ENCODE results near the gene BMP3. TPM values are rescaled to one million over a fixed set of nuclear protein-coding genes. Genes with fewer than 3 reads are reported as not detected.

Gene BMP3
- total RNA-seq, 4 donors from 2014 or later: 0.70 to 1.7 (median 1.1) TPM

GRCh38 chr4:81095389-81095788 lies 64.9 kb downstream of the BMP3 start:
- Histone ChIP-seq H3K4me1 (no peaks in the 10 kb centered on the region), H3K4me3 (no peak overlapping the region), H3K36me3 (no peaks in the 10 kb centered on the region), H3K27ac (no peak overlapping the region), H3K9me3 (no peaks in the 10 kb centered on the region), H3K27me3 (no peaks in the 10 kb centered on the region)
- WGBS: 67% methylated on average over 2 of the region's 2 CpGs
- DNase-seq (ENCODE audit: low spot score in 2 of 2): no peak
- TF ChIP-seq EP300 (IDR thresholded peaks at IDR 0.05) (no peak), POLR2A (IDR thresholded peaks at IDR 0.05) (no peak), POLR2AphosphoS5 (IDR thresholded peaks at IDR 0.05) (no peak)
- TF ChIP-seq, protein P1, sequence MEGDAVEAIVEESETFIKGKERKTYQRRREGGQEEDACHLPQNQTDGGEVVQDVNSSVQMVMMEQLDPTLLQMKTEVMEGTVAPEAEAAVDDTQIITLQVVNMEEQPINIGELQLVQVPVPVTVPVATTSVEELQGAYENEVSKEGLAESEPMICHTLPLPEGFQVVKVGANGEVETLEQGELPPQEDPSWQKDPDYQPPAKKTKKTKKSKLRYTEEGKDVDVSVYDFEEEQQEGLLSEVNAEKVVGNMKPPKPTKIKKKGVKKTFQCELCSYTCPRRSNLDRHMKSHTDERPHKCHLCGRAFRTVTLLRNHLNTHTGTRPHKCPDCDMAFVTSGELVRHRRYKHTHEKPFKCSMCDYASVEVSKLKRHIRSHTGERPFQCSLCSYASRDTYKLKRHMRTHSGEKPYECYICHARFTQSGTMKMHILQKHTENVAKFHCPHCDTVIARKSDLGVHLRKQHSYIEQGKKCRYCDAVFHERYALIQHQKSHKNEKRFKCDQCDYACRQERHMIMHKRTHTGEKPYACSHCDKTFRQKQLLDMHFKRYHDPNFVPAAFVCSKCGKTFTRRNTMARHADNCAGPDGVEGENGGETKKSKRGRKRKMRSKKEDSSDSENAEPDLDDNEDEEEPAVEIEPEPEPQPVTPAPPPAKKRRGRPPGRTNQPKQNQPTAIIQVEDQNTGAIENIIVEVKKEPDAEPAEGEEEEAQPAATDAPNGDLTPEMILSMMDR (IDR thresholded peaks at IDR 0.05): no peak

DNA sequence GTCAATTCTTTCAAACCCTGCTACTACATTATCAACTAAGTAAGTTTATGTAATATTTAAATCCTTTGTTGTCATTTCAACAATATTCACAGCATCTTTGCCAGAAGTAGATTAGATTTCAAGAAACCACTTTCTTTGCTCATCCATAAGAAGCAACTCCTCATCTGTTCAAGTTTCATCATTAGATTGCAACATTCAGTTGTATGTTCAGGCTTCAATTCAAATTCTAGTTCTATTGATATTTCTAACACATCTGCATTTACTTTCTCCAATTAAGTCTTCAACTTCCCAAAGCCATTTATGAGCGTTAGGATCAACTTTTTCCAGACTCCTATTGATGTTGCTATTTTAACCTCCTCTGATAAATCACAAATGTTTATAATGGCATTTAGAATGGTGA lies 66.1 kb downstream of the BMP3 start:
- Histone ChIP-seq H3K9me3 (no peaks in the 10 kb centered on the region), H3K36me3 (no peaks in the 10 kb centered on the region), H3K27ac (no peak overlapping the region), H3K4me3 (no peak overlapping the region), H3K27me3 (no peaks in the 10 kb centered on the region), H3K4me1 (no peaks in the 10 kb centered on the region)
- DNase-seq (ENCODE audit: low spot score in 2 of 2): no peak
- TF ChIP-seq EP300 (IDR thresholded peaks at IDR 0.05) (no peak), POLR2AphosphoS5 (IDR thresholded peaks at IDR 0.05) (no peak), POLR2A (IDR thresholded peaks at IDR 0.05) (no peak)
- TF ChIP-seq, protein P1 (IDR thresholded peaks at IDR 0.05): no peak
- WGBS: 51% methylated on average over 1 of the region's 1 CpG

GRCh38 chr4:81102107-81102506 lies 71.6 kb downstream of the BMP3 start:
- DNase-seq (ENCODE audit: low spot score in 2 of 2): no peak
- no peak overlapping the region for H3K27ac ChIP-seq
- H3K36me3 ChIP-seq: no peaks in the 10 kb centered on the region
- no peaks in the 10 kb centered on the region for H3K9me3 ChIP-seq
- no peaks in the 10 kb centered on the region for H3K4me1 ChIP-seq
- TF ChIP-seq, protein P1 (IDR thresholded peaks at IDR 0.05): no peak
- TF ChIP-seq POLR2A (IDR thresholded peaks at IDR 0.05) (no peak), EP300 (IDR thresholded peaks at IDR 0.05) (no peak), POLR2AphosphoS5 (IDR thresholded peaks at IDR 0.05) (no peak)
- H3K4me3 ChIP-seq: no peak overlapping the region
- no peaks in the 10 kb centered on the region for H3K27me3 ChIP-seq

DNA sequence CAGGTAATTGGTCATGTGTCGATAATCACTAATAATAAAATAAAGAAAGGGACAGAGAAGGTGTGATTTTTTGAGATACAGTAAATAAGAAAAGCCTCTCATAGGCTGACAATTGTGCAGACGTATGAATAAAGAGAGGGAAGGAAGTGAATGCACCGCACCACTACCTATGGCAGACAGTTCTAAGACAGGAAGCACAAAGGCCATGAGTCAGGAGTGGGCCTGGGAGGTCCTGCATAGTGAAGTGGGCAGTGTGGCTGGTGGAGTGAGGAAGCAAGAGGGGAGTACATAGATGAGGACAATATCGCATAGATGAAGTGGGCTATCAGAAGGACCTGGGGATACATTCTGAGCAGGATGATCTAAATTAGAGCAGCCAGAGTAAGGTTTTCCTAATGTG lies 75.6 kb downstream of the BMP3 start:
- Histone ChIP-seq H3K27ac (no peak overlapping the region), H3K27me3 (no peaks in the 10 kb centered on the region), H3K4me3 (no peak overlapping the region), H3K9me3 (no peaks in the 10 kb centered on the region), H3K4me1 (no peaks in the 10 kb centered on the region), H3K36me3 (no peaks in the 10 kb centered on the region)
- 85% methylated on average over 4 of the region's 4 CpGs for WGBS
- TF ChIP-seq POLR2A (IDR thresholded peaks at IDR 0.05) (no peak), EP300 (IDR thresholded peaks at IDR 0.05) (no peak), POLR2AphosphoS5 (IDR thresholded peaks at IDR 0.05) (no peak)
- TF ChIP-seq, protein P1 (IDR thresholded peaks at IDR 0.05): no peak
- no peak for DNase-seq (ENCODE audit: low spot score in 2 of 2)

Other genes with a start within 250 kb of the BMP3 start
- 1 to 10 TPM in 3 of 4 donors, under 1 TPM in 1; 0.79 to 2.5 (median 1.7) TPM for gene PRKG2, start 184.5 kb downstream of the BMP3 start, total RNA-seq

All from suprapubic skin (tissue), 4 donors.